ENCODE data around the gene EPS8L3.
"Not testable (repeated sequence)": the region's sequence is repeated elsewhere in the genome, so short reads cannot be mapped to it uniquely, and the experiment has no call there.

EPS8L3 gene

GRCh38 chr1:109777980-109778625, 14.4 kb upstream of the EPS8L3 start:
- no peak for DNase-seq

DNA sequence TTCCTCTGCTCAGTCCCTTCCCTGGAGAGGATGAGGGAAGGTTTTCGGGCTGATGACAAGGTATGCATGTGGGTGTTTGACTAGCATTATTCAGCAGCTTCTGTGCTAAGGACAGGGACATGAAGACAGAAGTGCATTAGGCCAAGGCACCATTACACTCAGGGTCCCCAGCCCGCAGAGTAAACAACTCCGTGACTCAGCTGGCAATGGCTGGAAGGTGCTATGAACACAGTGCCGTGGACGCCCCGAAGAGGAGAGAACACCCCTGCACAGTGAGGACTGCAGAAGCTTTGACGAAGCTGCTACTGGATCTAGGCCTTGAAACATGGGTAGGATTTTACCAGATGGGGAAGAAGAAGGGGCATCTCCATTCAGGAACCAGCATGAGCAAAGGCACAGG, 13.7 kb upstream of the EPS8L3 start:
- DNase-seq = no peak

DNA sequence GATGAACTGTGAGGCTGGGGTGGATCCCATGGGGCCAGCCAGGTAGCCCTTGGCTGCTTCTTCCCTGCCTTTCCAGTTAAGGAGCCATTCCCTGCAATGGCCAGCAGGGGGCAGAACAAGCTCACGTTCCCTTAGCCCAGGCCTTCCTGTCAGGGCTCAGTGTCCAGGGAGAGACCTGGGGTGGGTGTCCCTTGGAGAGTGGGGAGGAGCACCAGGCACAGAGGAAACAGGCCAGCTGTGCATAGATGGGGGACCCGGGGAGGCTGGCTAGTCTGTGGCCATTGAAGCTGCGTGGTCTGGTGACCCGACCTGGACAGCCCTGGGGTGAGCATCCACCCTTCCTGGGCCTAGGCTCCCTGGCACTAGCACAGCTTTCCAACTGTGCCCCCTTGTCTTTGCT, 13.2 kb upstream of the EPS8L3 start:
- peak; percentile 87 for DNase-seq

DNA sequence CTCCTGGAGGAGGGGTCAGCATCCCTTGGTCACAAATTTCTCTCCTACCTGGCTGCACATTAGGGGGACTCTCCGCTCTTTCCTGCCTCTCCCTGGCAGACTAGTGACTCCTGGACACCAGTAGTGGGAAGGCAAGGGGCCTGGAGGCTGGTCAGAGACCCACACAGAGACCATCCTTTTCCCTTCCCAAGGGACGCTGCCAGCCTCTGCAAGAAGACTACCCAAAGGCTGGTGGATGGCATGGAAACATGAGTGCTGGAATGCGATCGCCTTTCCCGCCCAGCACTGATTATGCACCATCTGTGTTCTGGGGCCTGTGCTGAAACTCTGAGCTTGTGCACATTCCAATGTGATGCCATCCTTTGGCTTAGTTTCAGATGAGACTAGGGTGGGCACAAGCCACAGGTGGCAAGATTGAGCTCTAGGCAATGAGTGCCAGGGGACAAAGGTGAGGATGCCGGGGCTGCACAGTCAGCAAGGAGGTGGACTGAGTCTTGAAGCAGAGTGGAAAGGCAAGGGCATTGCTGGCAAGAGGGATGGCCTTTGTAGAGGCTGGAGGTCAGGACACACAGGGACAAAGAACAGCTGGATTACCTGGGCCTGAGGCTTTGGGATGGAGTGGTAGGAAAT, 12.6 kb upstream of the EPS8L3 start:
- no peak for DNase-seq

DNA sequence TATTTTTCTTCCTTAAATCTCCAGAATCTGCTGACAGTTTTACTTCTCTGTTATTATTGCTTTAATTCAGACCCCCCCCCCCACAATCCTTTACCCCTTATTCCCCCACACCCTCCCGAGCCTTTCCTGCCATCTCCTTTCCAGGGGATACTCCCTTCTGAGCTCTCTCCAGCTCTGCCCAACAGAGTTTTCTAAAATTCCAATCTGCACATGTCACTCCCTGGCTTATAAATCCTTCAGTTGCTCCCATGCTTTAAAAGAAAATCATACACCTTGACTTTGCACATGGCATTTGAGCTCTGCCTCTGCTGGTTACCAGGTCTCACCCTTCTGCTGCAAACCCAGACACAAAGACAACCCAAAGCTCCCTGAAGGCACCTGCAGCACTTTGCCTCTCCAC, 11.7 kb upstream of the EPS8L3 start:
- no peak for DNase-seq

DNA sequence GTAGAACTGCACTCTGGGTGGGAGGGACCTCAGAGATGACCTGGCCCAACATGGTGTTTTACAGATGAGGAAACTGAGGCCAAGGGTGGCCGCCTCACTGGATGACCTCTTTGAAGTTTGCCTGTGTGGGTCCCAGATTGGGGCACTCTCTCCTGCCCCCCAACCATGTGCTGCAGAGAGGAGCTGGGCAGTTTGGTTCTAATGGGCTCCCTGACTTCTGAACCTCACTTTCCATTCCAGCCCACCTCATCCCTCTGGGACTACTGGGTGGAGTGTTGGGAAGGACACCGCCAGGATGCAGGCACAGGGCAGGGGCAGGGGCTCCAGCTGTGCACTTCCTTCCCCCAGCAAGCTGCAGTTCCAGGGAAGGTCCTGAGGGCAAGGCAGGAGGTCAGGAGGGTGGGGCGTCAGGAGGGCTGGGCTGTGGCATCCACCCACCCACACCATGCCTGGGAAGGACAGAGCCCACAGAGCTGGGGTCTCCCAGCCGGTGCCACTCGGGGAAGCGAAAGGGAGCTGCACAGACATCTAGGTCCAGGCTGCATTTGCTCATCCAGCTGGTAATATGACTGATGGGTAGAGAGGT, 10.3 kb upstream of the EPS8L3 start:
- no peak for DNase-seq

GRCh38 chr1:109773203-109773899, 9.6 kb upstream of the EPS8L3 start:
- DNase-seq = peak; percentile 72

GRCh38 chr1:109772658-109773202, 9.0 kb upstream of the EPS8L3 start:
- DNase-seq = no peak

GRCh38 chr1:109771712-109772657, 8.3 kb upstream of the EPS8L3 start:
- no peak for DNase-seq

DNA sequence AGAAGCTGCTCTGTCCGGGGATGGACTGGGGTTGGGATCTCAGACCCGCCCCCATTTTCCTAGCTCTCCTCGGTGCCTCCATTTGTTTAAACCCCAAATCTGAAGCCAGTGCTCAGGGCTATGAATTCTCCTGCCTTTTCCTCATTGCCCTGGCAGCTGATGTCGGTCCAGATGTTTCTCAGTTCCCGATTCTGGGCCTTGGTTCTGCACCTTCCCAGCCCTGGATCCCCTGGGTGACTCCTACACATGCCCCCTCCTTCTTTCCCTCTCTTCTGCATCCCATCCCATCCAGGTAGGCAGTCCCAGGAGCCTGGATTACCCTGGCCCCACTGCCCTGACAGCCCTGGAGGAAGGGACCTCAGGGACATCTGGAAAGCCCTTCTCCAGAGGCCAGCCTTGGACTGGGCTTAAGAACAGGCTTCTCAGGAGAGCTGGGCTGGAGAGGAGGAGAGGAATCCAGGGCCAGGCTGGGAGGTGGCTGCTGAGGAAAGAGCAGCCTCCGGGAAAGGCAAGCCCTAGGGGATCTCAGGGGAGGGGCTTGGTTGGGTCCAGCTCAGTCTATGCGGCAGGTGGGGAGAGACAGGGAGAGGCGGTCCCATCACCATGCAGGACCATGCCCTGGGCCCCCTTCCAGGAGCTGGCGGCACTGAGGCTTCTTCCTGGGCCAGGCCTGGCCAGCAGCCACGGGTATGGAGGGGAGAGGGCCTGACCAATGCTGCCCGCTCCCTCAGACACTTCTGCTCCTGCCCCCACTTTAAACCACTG, 6.8 kb upstream of the EPS8L3 start:
- DNase-seq = no peak

DNA sequence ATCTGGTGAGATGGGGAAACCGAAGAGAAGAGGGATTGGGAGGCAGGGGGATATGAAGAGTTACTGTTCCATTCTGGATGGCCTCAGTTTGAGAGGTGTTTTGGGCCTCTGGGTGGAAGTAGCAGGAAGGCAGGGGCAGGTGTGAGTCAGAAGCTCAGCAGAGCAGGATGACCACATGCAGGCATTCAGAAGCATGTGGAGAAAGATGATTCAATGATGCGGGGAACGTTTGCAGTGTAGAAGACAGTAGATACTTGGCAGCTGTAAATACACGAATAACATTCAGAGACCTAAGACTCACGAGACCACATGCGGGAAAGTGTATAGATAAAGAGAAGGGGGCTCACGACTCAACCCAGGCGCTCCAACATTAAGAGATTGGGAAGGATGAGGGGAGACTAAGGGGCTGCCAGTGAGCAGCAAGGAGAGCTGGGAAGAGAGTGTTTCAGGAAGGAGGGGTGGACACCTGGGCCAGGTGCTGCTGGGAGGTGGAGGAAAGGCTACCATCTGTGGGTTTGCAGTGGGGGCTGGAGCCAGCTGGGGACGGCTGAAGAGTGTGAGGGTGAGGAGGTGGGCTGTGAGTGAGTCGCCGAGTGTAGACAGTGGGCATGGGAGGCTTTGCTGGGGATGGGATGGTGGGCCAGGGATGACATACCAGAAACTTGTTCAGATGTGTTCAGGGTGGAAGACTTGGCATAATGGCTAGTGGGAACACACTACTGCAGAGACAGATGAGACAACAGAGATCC, 5.8 kb upstream of the EPS8L3 start:
- DNase-seq = no peak

- DNase-seq = no peak
These were observed 5.1 kb upstream of the EPS8L3 start for GRCh38 chr1:109768820-109769219.

DNA sequence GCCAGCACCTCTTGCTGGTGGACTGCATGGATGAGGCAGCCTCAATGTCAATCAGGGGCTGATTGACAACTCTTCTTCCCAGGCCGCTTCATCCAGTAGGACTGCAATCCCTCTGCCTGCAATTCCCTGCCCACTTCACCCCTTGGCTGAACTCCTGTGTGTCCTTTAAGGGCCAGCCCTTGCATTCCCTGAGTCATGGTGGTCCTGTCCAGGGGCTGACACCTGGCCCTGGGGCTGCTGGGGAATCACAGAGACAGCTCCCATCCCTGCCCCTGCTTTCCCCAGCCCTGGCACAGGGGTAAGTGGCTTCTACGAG, 4.6 kb upstream of the EPS8L3 start:
- no peak for DNase-seq

DNA sequence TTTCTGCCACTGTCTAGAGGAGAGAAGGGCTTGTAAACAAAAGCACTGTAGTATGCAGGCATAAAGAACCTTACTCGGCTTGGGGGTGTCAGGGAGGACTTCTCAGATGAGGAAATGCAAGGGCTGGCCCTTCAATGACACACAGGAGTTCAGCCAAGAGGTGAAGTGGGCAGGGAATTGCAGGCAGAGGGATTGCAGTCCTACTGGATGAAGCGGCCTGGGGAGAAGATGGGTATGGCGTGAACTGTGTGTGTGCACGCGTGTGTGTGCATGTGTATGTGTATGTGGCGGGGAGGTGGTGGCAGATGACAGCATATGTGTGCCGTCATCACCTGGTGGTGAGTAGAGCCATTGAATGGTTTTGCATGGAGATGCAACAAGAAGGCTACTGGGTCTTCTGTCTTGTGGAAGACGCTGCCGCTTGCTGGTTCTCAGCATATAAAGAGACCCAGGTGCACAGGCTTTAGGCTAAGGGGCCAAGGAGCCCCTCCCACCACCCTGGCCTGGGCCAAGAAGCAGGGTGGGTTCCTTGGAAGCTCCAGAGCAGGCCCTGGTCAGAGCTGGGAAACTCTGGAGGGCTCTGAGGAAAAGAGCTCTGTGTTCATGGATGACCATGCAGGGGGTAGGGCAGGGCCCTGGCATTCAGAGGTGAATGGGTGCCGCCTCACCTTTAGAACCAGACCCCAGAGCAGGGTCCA, 4.1 kb upstream of the EPS8L3 start:
- DNase-seq = no peak

GRCh38 chr1:109766991-109767636, 3.4 kb upstream of the EPS8L3 start:
- not testable (repeated sequence) for DNase-seq

- no peak for DNase-seq
These were observed 2.3 kb upstream of the EPS8L3 start for GRCh38 chr1:109765896-109766615.

DNA sequence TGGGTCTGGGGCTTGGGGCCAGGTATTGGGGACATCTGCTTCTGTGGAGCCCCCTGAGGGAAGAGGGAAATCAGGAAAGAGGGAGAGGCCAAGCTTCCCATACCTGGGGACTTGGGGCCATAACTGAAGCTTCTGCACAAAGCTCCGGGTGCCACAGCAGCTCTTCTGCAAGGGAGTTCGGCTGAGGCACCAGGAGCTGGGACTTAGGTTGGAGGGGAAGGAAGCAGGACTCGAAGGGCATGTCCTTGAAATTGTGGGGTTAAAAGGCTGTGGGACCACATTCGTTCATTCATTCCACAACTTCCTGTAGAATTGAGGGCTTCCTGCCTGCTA, 1.7 kb upstream of the EPS8L3 start:
- no peak for DNase-seq

DNA sequence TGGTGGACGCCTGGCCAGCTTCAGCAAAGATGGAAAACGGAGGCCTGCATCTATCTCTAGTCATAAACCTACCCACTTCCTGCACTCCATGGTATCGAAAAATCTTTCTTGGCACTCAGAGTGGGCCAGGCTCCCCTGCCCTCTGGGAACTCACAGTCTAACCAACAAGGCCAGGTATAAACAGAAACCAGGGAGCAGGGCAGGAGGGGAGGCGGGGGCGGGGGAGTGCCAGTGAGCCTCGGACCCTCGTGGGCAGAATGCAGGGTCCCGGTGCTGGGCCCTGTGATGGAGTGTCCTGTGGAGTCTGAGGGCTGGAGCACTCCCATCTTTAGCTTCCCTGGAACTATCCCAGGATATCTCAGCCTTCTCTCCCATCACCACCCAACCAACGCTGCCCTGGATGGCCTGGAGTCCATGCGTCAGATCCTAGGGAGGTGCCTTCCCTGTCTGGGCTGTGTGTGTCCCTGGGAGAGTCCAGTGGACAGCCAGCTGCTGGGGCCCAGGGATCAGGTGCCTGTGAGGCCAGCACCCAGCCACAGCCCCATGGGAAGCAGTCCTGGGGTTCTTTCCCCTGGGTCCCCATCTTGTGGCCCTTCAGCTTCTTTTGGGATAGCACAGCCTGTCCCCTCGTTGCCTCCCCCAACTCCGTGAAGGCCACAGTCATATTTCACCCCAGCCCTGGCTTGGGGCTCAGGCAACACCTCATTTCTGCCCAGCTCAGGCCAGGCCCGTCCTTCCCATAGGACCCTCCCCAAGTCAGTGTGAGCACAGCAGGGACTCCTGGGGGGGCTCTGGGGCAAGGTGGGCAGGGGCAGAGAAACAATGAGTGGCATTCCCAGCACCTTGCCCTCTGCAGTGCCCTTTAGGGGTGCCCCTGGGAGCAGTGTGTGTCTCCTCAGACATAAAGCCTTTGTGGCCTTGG, 1.1 kb upstream of the EPS8L3 start:
- DNase-seq = no peak
